OCI-M1 (cell line): Measurements from ENCODE around the gene FUT8.
"Not testable (repeated sequence)": the region's sequence is repeated elsewhere in the genome, so short reads cannot be mapped to it uniquely, and the experiment has no call there.

Experiments used
- DNase-seq: peaks from one replicate; lab custom pipeline; 2025; lab: John Stamatoyannopoulos, UW

Gene FUT8

GRCh38 chr14:65620195-65620594 is 207.7 kb downstream of the FUT8 start:
- DNase-seq, result no peak

- DNase-seq, result no peak
Measured at GRCh38 chr14:65622703-65623102, 210.2 kb downstream of the FUT8 start.

DNA sequence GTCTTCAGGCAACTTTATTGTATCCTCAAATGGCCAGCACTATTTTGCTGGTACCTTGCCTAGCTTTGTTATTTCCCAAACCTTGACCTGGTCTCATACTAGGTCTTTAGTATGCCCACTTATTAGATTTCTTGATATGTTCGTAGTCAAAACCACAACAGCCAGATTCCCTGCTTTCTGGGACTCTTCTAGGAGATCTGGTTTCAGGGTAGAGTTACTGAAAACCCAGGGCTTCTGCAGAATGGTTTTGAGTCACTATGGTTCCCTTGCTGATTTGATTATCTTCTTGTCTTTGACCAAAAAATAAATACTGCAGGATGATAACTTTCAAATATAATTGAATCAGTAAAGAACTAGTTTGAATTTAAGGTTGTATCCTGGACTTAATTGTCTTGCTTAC is 211.2 kb downstream of the FUT8 start:
- no peak for DNase-seq

DNA sequence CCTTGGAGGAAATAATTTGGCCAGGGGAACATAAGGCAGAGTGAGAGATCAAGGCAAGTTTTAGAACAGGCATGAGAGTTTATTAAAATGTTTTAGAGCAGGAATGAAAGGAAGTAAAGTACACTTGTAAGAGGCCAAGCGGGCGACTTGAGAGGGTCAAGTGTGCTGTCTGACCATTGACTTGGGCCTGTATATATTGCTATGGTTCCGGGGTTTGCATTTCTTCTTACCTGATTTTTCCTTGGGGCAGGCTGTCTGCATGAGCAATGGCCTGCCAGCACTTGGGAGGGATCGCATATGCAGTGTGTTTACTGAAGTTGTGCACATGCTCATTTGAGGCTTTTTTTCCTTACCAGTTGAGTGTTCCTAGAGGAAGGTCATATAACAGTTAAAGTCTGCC is 214.8 kb downstream of the FUT8 start:
- no peak for DNase-seq

GRCh38 chr14:65628664-65629063 is 216.1 kb downstream of the FUT8 start:
- no peak for DNase-seq

GRCh38 chr14:65631040-65631439 is 218.5 kb downstream of the FUT8 start:
- no peak for DNase-seq

DNA sequence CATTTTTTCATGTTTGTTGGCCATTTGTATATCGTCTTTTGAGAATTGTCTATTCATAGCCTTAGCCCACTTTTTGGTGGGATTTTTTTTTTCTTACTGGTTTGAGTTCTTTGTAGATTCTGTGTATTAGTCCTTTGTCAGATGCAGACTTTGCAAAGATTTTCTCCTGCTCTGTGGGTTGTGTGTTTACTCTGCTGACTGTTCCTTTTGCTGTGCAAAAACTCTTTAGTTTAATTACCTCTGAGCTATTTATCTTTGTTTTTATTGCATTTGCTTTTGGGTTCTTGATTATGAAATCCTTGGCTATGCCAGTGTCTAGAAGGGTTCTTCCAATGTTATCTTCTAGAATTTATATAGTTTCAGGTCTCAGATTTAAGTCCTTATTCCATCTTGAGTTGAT is 220.0 kb downstream of the FUT8 start:
- DNase-seq, result no peak

GRCh38 chr14:65633666-65634065 is 221.1 kb downstream of the FUT8 start:
- DNase-seq, result not testable (repeated sequence)

DNA sequence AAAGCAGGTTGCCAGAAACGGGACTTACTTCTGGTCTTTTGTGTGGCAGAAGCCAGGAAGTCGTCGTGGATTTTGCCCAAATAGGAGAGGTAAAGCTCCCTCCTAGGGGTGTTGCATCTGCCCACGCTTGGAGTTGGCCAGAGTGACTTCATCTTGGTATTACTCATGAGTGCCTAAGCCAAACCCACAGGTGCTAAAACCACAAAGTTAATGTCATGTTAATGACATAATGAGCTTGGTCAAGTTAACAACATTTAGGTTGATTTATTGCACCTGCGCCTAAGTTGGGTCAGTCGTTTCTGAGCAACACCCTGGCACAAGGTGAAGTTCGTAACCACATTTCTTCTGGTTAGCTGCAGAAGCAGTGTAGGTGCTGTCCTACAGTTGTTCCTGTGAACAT is 225.2 kb downstream of the FUT8 start:
- DNase-seq, result no peak

DNA sequence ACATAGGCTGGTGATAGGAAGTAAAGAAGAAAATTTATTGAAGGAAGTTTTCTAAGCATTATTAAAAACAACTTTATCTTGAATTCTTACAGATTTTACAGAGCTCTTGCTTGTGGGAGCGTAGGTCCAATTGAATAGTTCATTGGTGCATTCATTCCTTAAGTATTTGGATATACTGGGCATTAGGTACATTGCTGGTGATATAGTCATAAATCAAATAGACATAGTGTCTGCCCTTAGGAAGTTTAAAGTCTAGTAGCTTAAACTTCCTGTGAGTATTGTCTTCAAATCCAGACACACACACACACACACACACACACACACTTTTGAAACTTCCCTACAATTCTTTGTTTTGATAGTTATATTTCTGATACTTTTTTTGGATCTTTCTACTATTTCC is 226.7 kb downstream of the FUT8 start:
- no peak for DNase-seq

DNA sequence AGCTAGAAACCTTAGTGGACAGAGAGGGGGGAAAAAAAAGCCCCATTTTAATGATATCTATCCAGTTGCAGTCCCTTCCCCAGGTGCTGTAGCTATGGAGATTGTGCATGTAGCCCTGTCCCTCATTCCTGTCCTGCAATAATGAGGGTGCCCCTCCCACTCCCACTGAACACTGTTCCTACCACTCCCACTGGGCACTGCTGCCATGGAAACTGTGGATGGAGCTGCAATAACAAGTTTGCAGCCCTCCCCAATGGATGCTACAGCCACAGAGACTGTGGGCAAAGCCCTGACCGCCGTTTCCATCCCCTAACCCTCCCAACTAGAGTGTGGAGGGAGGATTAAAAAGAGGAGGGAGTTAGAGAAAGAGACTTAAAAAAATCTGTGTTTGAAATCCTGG is 238.3 kb downstream of the FUT8 start:
- no peak for DNase-seq

GRCh38 chr14:65656554-65656953 is 244.0 kb downstream of the FUT8 start:
- DNase-seq, result no peak

DNA sequence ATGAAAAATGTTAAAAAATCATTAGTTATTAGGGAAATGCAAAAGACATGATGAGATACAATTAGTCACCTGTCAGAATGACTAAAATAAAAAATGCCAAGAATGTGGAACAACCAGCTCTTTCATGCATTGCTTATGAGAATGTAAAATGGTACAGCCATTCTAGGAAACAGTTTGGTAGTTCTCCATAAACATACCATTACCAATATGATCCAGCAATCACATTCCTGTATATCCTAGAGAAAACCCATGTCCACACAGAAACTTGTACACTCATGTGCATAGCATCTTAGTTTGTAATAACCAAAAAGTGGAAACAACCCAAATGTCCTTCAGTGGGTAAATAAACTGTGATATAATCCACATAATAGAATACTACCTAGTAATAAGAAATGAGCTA is 245.7 kb downstream of the FUT8 start:
- no peak for DNase-seq

DNA sequence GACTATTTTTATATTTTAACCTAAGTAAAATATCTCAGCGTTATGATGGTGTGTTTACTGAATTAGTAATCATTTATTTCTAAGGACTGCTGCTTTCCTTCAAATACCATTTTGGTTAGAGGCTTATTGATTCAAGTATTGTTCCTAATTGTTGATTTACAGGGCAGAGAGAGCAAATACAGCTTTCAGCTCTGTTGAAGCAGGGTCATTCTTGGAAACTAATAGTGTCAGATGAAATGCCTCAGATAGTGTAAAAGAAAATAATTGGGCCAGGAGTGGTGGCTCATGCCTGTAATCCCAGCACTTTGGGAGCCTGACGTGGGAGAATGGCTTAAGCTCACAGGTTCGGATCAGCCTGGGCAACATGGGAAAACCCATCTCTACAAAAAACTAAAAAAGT is 249.3 kb downstream of the FUT8 start:
- DNase-seq, result no peak

- no peak for DNase-seq
Measured at GRCh38 chr14:65664436-65664835, 251.9 kb downstream of the FUT8 start.

- no peak for DNase-seq
Measured at GRCh38 chr14:65676361-65677014, 264.0 kb downstream of the FUT8 start.

DNA sequence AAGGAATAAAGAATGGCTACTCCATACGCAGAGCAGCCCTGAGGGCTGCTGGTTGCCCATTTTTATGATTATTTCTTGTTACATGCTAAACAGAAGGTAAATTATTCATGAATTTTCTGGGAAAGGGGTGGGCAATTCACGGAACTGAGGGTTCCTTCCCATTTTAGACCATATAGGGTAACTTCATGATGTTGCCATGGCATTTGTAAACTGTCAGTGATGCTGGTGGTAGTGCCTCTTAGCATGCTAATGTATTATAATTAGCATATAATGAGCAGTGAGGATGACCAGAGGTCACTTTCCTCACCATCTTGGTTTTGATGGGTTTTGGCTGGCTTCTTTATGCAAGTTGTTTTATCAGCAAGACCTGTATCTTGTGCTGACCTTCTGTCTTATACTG is 273.0 kb downstream of the FUT8 start:
- no peak for DNase-seq

GRCh38 chr14:65686761-65687160 is 274.2 kb downstream of the FUT8 start:
- no peak for DNase-seq

GRCh38 chr14:65689070-65689469 is 276.5 kb downstream of the FUT8 start:
- no peak for DNase-seq

GRCh38 chr14:65692566-65692965 is 280.0 kb downstream of the FUT8 start:
- DNase-seq, result not testable (repeated sequence)

DNA sequence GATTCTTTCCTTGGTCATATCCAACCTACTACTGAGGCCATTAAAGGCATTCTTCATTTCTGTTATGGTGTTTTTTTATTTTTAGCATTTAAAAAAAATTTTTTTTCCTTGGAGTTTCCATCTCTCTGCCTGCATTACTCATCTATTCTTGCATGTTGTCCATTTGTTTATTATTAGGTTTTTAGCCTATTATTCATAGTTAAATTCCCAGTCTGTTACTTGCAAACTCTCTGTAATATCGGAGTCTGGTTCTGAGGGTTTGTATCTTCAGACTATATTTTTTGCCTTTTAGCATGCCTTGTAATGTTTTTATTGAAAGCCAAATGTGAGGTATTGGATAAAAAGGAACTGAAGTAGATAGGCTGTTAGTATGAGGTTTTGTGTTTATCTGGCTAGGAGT is 284.3 kb downstream of the FUT8 start:
- peak; percentile 12 for DNase-seq

- peak; percentile 60 for DNase-seq
Measured at GRCh38 chr14:65703521-65703920, 291.0 kb downstream of the FUT8 start.

DNA sequence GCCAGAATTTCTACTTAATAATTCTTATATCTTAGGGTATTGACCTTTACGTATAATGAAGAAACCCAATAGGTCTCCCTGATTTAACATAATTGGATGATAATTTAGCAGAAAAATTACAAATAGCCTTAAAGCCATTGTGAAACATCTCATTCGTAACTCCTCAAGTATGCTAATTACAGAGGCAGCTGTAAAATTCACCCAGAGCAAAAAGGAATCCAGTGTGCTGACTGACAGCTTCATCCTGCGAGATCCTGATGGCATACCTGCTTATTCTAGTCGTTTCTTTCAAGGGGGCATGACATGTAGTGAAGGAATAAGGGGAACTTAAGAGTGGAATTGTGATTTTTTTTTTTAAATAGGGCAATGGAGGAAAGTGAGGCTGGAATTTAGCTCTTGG is 291.5 kb downstream of the FUT8 start:
- no peak for DNase-seq

GRCh38 chr14:65704437-65704836 is 291.9 kb downstream of the FUT8 start:
- DNase-seq, result no peak

GRCh38 chr14:65704850-65705249 is 292.3 kb downstream of the FUT8 start:
- DNase-seq, result peak; percentile 10
